ENCODE measurements around the gene CPXM2. TPM values are rescaled to one million over a fixed set of nuclear protein-coding genes. Genes with fewer than 3 reads are reported as not detected.

The CPXM2 gene
- total and polyA plus RNA-seq, 4 donors = 0.05 to 0.92 (median 0.44) TPM

- TF ChIP-seq GABPA (IDR thresholded peaks at IDR 0.05 in 1 of 2, conservative IDR thresholded peaks at IDR 0.05 in 1 of 2) (no peak), JUND (IDR thresholded peaks at IDR 0.05) (no peak), ATF3 (IDR thresholded peaks at IDR 0.05) (no peak), NR2F2 (IDR thresholded peaks at IDR 0.05) (no peak), HNF4A (conservative IDR thresholded peaks at IDR 0.05) (no peak), FOXA2 (IDR thresholded peaks at IDR 0.05) (no peak), YY1 (IDR thresholded peaks at IDR 0.05) (no peak), CTCF (IDR thresholded peaks at IDR 0.05; ENCODE audit: low read depth, low read length, missing input control) (no peak)
- WGBS = 59% methylated on average over 7 of the region's 7 CpGs
- no peak for DNase-seq (ENCODE audit: low spot score)
These were observed 38.2 kb upstream of the CPXM2 start for GRCh38 chr10:123929791-123930190.

GRCh38 chr10:123928427-123928826, 36.8 kb upstream of the CPXM2 start:
- H3K4me3 ChIP-seq (ENCODE audit: low read depth in 1 of 3, low read length in 3 of 3) = no peak overlapping the region
- no peaks in the 10 kb centered on the region for H3K36me3 ChIP-seq (ENCODE audit: control insufficient read depth in 4 of 4, insufficient read depth in 3 of 4, low read depth in 1 of 4, low read length in 3 of 4)
- TF ChIP-seq TAF1 (conservative IDR thresholded peaks at IDR 0.05) (no peak), HNF4A (conservative IDR thresholded peaks at IDR 0.05) (no peak), JUND (IDR thresholded peaks at IDR 0.05) (no peak), REST (IDR thresholded peaks at IDR 0.05) (no peak), RXRA (IDR thresholded peaks at IDR 0.05) (no peak), ATF3 (IDR thresholded peaks at IDR 0.05) (no peak), EGR1 (IDR thresholded peaks at IDR 0.05; ENCODE audit: low read depth in 2 of 2) (no peak), CTCF (IDR thresholded peaks at IDR 0.05; ENCODE audit: low read depth, low read length, missing input control) (no peak), FOXA2 (IDR thresholded peaks at IDR 0.05) (no peak), ZBTB33 (IDR thresholded peaks at IDR 0.05) (no peak), YY1 (IDR thresholded peaks at IDR 0.05) (no peak)
- H3K9ac ChIP-seq (ENCODE audit: low read depth in 1 of 2, low read length in 2 of 2) = no peak overlapping the region
- WGBS = 85% methylated on average over 2 of the region's 2 CpGs
- peaks cover 2 to 22% (median 9%) of the 10 kb centered on the region in 4 donors for H3K9me3 ChIP-seq (ENCODE audit: control insufficient read depth in 4 of 4, low read length in 3 of 4)
- H3K4me1 ChIP-seq (ENCODE audit: control insufficient read depth in 4 of 4, insufficient read depth in 4 of 4, low read length in 3 of 4) = no peaks in the 10 kb centered on the region
- DNase-seq (ENCODE audit: low spot score) = no peak
- peaks cover 0 to 7% (median 2%) of the 10 kb centered on the region in 4 donors for H3K27me3 ChIP-seq (ENCODE audit: control insufficient read depth in 4 of 4, insufficient read depth in 4 of 4, low read length in 3 of 4)
- H3K27ac ChIP-seq (ENCODE audit: low read depth in 1 of 2, low read length in 2 of 2) = no peak overlapping the region

More at GRCh38 chr10:123929791-123930190, 38.2 kb upstream of the CPXM2 start:
- Histone ChIP-seq H3K36me3 (ENCODE audit: control insufficient read depth in 4 of 4, insufficient read depth in 3 of 4, low read depth in 1 of 4, low read length in 3 of 4) (no peaks in the 10 kb centered on the region), H3K9me3 (ENCODE audit: control insufficient read depth in 4 of 4, low read length in 3 of 4) (peaks cover 2 to 25% (median 9%) of the 10 kb centered on the region in 4 donors), H3K4me1 (ENCODE audit: control insufficient read depth in 4 of 4, insufficient read depth in 4 of 4, low read length in 3 of 4) (no peaks in the 10 kb centered on the region), H3K4me3 (ENCODE audit: low read depth in 1 of 3, low read length in 3 of 3) (no peak overlapping the region), H3K27me3 (ENCODE audit: control insufficient read depth in 4 of 4, insufficient read depth in 4 of 4, low read length in 3 of 4) (peaks cover 0 to 7% (median 2%) of the 10 kb centered on the region in 4 donors), H3K27ac (ENCODE audit: low read depth in 1 of 2, low read length in 2 of 2) (no peak overlapping the region), H3K9ac (ENCODE audit: low read depth in 1 of 2, low read length in 2 of 2) (no peak overlapping the region)
